M059J (cell line): Measurements from ENCODE around the gene PHACTR1. TPM values are rescaled to one million over a fixed set of nuclear protein-coding genes. Genes with fewer than 3 reads are reported as not detected.

Source experiments
- DNase-seq: peaks from one replicate; pipeline ENCODE4 v3.0.0-alpha.2; 2012; ENCODE audit warnings: low read depth
- total RNA-seq: library from RNA; depleted of rRNA; stranded (reverse); fragments of >200 nt; shearing (Covaris generic); gene quantifications from 2 replicates; pipeline ENCODE4 v1.2.3, GENCODE V29; 2014

Gene PHACTR1
- total RNA-seq, 1 experiment from 2014 or later = 1.2 TPM

- no peak for DNase-seq
Measured at GRCh38 chr6:13025893-13026499, 309.4 kb downstream of the PHACTR1 start.

DNA sequence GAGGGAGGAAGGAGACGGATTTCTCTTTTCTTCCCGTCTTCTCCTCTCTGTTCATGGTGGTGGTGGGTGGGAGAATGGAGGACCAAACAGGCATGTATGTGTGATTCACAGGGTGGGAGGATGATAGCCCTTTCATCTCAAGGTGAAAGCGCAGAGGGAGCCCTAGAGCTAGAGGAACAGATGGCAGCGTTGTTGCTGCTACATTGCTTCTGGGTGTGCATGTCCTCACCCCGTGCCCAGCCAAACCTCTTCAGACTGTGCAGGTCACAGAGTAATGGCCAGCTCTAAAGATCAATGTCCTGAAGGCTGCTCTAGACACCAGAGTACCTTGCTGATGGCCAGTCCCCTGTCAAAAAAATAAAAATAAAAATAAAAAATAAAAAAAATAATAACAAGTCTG, 310.0 kb downstream of the PHACTR1 start:
- no peak for DNase-seq

DNA sequence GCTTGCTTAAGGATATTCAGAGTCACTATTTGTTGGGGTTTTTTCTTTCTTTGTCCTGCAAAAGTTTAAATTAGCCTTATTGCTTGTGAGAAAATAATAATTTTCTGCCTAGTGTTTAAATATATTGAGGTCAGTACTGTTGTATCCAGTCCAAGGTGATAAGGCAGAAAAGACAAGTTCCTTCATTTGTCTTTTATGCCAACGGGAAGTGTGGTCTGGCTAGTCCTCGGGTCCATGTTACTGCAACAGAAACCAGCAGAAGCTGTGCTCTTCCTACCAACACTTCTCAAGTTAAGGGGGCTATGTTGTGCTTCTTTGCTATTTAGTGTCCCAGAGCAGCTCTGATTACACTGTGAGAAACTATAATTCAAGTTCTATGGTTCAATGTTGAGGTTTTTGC, 310.6 kb downstream of the PHACTR1 start:
- no peak for DNase-seq

GRCh38 chr6:13030396-13030795, 313.8 kb downstream of the PHACTR1 start:
- no peak for DNase-seq

DNA sequence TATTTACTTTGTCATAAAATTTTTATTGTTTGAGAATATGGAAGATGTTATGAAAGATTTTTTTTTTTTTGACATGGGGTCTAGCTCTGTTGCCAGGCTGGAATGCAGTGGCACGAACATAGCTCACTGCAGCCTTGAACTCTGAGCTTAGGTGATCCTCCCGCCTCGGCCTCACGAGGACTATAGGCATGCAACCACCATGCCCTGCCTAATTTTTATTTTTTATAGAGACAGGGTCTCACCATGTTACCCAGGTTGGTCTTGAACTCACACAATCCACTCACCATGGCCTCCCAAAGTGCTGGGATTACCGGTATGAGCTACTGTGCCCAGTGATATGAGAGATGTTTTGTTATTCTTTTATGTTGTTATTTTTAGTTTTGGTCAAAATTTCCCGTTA, 316.0 kb downstream of the PHACTR1 start:
- no peak for DNase-seq

- no peak for DNase-seq
Measured at GRCh38 chr6:13033145-13033544, 316.6 kb downstream of the PHACTR1 start.

DNA sequence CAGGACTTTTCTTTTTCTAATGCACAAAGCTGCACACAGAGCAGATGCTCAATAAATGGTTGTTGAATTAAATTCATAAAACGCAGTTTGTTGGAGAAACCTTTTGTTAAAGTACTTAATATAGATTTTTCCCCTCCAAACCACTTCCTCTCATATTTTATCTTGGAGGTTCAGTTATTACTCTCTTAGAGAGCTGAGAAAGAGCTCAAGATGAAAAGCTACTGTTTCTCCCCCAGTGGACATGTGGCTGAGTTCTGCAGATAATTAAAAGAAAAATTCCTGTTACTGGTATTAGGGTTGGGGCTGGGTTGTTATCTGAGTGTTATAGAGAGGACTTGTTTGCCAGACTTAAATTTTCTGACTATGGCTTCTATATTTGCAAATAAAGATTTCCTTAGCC, 317.7 kb downstream of the PHACTR1 start:
- no peak for DNase-seq

DNA sequence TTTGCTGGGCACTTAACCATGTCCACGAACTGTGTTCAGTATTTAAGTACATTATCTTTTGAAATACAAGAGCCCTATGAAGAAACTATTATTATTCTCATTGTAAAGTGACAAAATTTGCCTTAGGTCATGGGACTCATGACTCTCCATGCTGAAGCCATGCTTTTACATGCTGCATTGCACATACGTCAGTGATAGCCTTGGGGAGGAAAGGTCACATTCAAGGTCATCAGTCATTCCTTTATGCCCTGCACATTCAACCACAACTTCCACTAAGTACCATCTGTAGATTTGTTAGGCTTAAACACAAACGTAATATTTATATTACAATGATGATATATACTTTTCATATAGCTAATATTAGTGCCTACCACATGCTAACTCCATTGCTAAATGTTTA, 319.0 kb downstream of the PHACTR1 start:
- no peak for DNase-seq

DNA sequence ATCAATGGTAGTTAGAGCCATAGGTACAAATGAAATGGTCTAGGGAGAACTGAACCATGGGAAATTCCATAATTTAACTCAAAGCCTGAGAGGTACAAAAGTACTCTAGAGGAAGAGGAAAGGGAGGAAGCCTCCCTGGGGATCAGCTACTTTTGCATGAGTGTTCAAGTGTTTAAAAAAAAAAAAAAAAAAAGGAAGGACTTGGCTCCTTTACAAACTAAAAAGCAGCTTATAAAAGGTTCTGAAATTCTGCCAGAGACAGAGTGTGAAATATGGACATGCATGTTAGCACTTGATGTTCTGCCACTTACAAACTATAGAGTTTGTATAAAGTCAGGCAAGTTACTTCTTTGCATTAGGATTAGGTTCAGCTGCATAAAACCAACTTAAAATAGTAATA, 321.7 kb downstream of the PHACTR1 start:
- no peak for DNase-seq

DNA sequence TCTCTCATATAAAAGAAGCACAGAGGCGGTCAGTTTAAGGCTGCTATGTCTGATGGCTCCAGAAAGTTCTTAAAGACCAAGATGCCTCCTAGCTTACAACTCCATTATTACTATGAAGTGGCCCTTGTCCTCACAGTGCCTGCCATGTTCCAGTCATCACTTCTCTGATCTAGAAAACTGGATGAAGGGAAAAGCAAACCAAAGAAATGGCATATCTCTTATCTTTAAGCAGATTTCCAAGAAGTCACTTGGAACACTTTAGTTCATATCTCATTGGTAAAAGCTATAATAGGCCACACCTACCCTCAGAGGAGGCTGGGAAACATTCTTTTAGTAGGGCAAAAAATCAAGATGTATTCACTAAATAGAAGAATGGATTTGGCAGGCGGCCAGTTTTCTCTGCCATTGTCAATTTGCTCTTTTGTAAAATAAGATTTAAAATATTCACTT, 322.2 kb downstream of the PHACTR1 start:
- no peak for DNase-seq

GRCh38 chr6:13044390-13044789, 327.8 kb downstream of the PHACTR1 start:
- DNase-seq = peak; percentile 66

- no peak for DNase-seq
Measured at GRCh38 chr6:13044896-13045295, 328.3 kb downstream of the PHACTR1 start.

DNA sequence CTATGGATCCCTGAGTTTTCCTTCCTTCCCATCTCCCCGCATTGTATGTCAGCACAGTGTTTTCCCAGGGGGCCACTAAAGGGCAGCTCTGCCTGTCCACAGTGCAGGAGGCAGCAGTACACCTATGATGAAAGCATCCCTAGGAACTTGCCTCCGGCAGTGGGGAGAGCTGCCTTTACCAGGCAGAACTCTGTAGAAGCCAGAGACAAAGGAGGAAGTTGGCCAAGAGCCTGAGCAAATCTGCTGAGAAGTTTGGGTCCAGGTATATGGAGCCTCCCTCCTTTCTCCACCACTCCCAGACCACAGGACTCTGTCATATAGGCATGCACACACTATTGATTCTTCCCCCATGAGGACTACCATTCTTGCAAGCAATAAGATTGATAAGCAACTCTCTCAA, 329.1 kb downstream of the PHACTR1 start:
- DNase-seq = no peak

- no peak for DNase-seq
Measured at GRCh38 chr6:13046084-13046483, 329.5 kb downstream of the PHACTR1 start.

DNA sequence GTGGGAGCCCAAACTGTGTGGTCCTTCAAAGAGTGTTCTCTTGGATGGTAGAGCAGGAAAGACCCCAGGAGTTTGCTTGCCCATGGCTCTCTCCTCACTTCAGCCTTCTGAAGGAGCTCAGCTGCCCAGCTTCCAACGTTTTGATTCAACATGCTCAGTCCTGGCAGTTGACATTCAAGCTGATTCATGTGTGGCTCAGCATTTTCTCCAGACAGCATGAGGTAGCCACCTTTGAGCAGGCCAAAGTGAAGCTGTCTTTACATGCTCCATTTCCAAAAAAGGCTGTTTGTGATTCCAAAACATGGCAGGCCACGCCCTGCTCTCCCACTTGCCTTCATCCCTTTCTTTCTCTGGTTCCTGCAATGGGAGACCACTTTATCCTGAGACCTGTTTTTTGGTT, 331.5 kb downstream of the PHACTR1 start:
- peak; percentile 7 for DNase-seq

DNA sequence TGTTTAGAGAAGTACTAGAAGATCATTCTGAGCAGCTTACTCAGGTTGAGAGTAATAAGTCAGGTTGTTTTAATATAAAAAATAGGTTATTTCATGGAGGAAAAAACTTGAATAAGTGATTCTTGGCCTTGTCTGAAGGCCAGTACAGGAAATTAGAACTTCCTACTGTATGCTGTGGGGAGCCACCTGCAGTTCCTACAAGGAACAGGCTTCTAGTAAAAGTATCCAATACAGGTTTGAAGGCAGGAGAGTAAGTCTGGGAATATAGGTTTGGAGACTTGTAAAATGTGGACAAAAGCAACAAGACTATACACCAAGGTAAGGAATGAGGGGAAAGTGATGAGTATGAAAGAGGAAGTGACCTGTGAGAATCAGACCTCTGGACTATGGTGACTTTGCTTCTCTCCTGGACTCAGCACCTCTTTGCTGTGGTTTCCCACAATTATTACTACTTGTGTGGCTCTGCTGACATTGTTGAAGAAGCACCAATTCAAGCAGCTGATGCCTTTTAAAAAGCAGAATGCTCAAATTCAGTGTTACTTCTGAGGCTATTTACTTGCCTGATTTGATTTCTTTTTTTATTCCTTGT, 333.2 kb downstream of the PHACTR1 start:
- no peak for DNase-seq

DNA sequence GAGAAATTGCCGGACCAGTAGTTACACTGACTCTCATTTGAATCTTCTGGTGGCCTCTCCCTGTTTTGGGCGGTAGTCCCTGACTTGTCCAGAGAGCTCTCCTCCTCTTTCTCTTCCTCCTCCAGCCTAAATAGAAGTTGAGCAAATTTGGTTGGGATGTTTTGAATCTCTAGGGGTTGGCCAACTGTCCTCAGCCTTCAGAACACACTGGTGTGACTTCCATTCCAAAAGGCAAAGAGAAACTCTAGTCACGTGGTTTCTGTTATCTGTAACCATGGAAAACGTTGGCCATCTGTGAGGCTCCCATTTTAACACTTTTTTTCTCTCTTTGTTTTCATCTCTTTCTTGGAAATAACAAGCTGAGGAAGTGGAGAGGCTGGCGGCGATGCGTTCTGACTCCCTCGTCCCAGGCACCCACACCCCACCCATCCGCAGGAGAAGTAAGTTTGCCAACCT, 336.5 kb downstream of the PHACTR1 start:
- no peak for DNase-seq

DNA sequence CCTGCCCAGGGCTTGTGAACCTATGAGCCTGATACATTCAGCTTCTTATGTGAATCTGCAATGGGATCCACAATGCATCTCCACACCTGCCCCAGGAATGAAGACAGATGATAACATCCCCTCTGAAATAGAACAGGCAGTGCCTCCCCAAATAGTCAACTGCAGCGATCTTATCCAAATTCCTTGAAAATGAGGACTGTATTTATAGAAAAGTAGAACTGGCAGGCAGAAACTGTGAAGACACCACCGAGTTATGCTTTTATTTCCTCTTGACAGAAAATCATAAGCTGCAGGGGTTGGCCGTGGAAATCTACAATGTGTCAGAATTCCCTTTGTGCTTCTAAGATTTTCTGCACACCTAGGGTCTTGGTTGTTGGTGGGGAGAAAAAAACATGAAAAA, 341.5 kb downstream of the PHACTR1 start:
- DNase-seq = no peak

- no peak for DNase-seq
Measured at GRCh38 chr6:13059026-13059425, 342.5 kb downstream of the PHACTR1 start.

DNA sequence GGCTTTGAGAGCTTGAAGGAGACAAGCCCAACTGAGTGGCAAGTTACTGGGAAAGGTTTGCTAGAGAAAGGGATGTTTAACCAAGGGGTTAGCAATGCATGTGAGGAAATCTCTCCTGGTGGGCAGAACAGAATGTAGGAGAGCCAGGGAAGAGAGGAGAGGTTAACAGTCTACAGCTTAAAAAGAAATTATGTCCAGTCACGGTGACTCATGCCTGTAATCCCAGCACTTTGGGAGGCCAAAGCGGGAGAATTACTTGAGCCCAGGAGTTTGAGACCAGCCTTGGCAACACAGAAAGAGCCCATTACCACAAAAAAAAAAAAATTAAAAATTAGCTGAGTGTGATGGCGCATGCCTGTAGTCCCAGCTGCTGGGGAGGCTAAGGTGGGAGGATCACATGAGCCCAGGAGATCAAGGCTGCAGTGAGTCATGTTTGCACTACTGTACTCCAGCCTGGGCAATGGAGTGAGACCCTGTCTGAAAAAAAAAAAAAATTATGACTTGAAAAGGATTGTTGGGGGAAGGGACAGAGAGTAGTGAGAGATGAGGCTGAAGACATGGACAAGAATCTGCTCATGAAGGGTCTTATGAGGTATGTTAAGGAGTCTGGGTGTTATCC, 346.8 kb downstream of the PHACTR1 start:
- peak; percentile 22 for DNase-seq

DNA sequence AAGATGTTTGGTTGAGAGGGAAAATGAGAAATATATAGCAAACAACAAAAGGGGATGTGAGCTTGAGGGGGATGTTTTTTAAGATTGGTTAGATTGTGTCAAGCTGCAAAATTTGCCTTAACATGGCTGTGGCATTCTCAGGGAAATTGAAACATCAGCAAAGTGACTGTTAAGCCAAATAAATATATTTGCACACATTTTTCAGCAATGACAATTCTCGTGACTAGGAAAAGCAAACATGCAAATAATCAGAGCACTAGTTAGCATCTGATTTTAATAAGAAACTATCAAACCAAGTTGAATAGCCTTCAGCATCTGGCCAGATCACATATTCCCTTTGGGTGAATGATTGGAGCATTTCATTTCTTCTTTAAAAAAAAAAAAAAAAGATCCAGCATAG, 349.0 kb downstream of the PHACTR1 start:
- no peak for DNase-seq

- no peak for DNase-seq
Measured at GRCh38 chr6:13066050-13066449, 349.5 kb downstream of the PHACTR1 start.

- DNase-seq = no peak
Measured at GRCh38 chr6:13066820-13067219, 350.3 kb downstream of the PHACTR1 start.
